DOHH2 (cell line): ENCODE results near the gene YIF1B.

Experiments used
- H3F3A ChIP-seq: fragments of 200-600 bp; sonication (generic), shearing (Covaris generic); 2 replicates; pipeline ENCODE4 v1.6.0; 2016; ENCODE audit warnings: antibody characterized with exemption, mild to moderate bottlenecking; ENCODE audit not compliant: control insufficient read depth, insufficient read depth
- H3K27ac ChIP-seq: fragments of 200-600 bp; sonication (generic); 2 replicates; pipeline ENCODE4 v1.5.1; 2014; ENCODE audit warnings: low read depth, mild to moderate bottlenecking, low read length, moderate library complexity
- H3K27me3 ChIP-seq: fragments of 200-600 bp; sonication (generic); 2 replicates; pipeline ENCODE4 v1.6.1; 2014; ENCODE audit warnings: mild to moderate bottlenecking, low read length, mixed read lengths; ENCODE audit not compliant: control insufficient read depth
- H3K36me3 ChIP-seq: fragments of 200-600 bp; sonication (generic); 2 replicates; pipeline ENCODE4 v1.6.1; 2014; ENCODE audit warnings: mild to moderate bottlenecking, low read length, moderate library complexity, mixed read lengths; ENCODE audit not compliant: control insufficient read depth
- H3K4me1 ChIP-seq: fragments of 200-600 bp; sonication (generic); 2 replicates; pipeline ENCODE4 v1.6.1; 2014; ENCODE audit warnings: mild to moderate bottlenecking, low read length, mixed read lengths; ENCODE audit not compliant: control insufficient read depth
- H3K4me2 ChIP-seq: fragments of 200-600 bp; sonication (generic); 2 replicates; pipeline ENCODE4 v1.6.0; 2014; ENCODE audit warnings: mild to moderate bottlenecking, low read length, moderate library complexity
- H3K4me3 ChIP-seq: fragments of 200-600 bp; sonication (generic); 2 replicates; pipeline ENCODE4 v1.5.1; 2014; ENCODE audit warnings: mild to moderate bottlenecking, low read length, mixed read lengths
- H3K79me2 ChIP-seq: fragments of 200-600 bp; sonication (generic); 2 replicates; pipeline ENCODE4 v1.6.1; 2014; ENCODE audit warnings: mild to moderate bottlenecking, low read length, mixed read lengths; ENCODE audit not compliant: control insufficient read depth
- H3K9me2 ChIP-seq: fragments of 200-600 bp; sonication (generic); replicated peaks from 2 replicates; pipeline ENCODE4 v1.6.1; 2014; ENCODE audit warnings: mild to moderate bottlenecking, low read length, mixed read lengths; ENCODE audit not compliant: control insufficient read depth
- H3K9me3 ChIP-seq: fragments of 200-600 bp; sonication (generic); 2 replicates; pipeline ENCODE4 v1.6.1; 2014; ENCODE audit warnings: antibody characterized with exemption, low read length, mixed read lengths; ENCODE audit not compliant: control insufficient read depth, insufficient read depth
- H4K20me1 ChIP-seq: fragments of 200-600 bp; sonication (generic); 2 replicates; pipeline ENCODE4 v1.6.0; 2014; ENCODE audit warnings: low read depth, mild to moderate bottlenecking, antibody characterized with exemption, low read length, moderate library complexity; ENCODE audit not compliant: control insufficient read depth, insufficient read depth
- CTCF ChIP-seq: fragments of 200-600 bp; sonication (generic); IDR thresholded peaks from one replicate; pipeline ENCODE4 v1.5.1; 2014; ENCODE audit warnings: antibody characterized with exemption, mild to moderate bottlenecking, low read depth, low read length; ENCODE audit not compliant: poor library complexity, severe bottlenecking
- EZH2phosphoT487 ChIP-seq: fragments of 200-600 bp; sonication (generic); IDR thresholded peaks from 2 replicates; pipeline ENCODE4 v1.6.1; 2017; ENCODE audit warnings: borderline replicate concordance, mild to moderate bottlenecking, antibody characterized with exemption, low read length, moderate library complexity, mixed read lengths

YIF1B gene

GRCh38 chr19:38361633-38362075, 45.9 kb upstream of the YIF1B start:
- Histone ChIP-seq H3F3A (no peaks in the 10 kb centered on the region), H3K9me3 (no peaks in the 10 kb centered on the region), H3K9me2 (no peaks in the 10 kb centered on the region), H3K4me1 (peaks cover 16% of the 10 kb centered on the region), H4K20me1 (no peaks in the 10 kb centered on the region), H3K79me2 (no peaks in the 10 kb centered on the region), H3K4me2 (peak overlapping the region; percentile 88), H3K4me3 (peak overlapping the region; percentile 78), H3K27me3 (peaks cover 42% of the 10 kb centered on the region), H3K36me3 (no peaks in the 10 kb centered on the region), H3K27ac (no peak overlapping the region)
- no peak for TF ChIP-seq CTCF
- no peak for TF ChIP-seq EZH2phosphoT487

GRCh38 chr19:38360839-38361631, 45.3 kb upstream of the YIF1B start:
- no peak for TF ChIP-seq CTCF
- TF ChIP-seq EZH2phosphoT487: no peak
- Histone ChIP-seq H3K36me3 (no peaks in the 10 kb centered on the region), H4K20me1 (no peaks in the 10 kb centered on the region), H3K4me1 (peaks cover 16% of the 10 kb centered on the region), H3K4me2 (peak overlapping the region; percentile 88), H3K9me2 (no peaks in the 10 kb centered on the region), H3K27ac (no peak overlapping the region), H3K79me2 (no peaks in the 10 kb centered on the region), H3K27me3 (peaks cover 48% of the 10 kb centered on the region), H3F3A (no peaks in the 10 kb centered on the region), H3K9me3 (no peaks in the 10 kb centered on the region), H3K4me3 (peak overlapping the region; percentile 78)

- no peaks in the 10 kb centered on the region for H3K9me3 ChIP-seq
- no peaks in the 10 kb centered on the region for H3F3A ChIP-seq
- H3K27ac ChIP-seq: no peak overlapping the region
- H3K4me1 ChIP-seq: peaks cover 16% of the 10 kb centered on the region
- peaks cover 49% of the 10 kb centered on the region for H3K27me3 ChIP-seq
- H3K9me2 ChIP-seq: no peaks in the 10 kb centered on the region
- no peak overlapping the region for H3K4me2 ChIP-seq
- no peaks in the 10 kb centered on the region for H3K79me2 ChIP-seq
- no peak for TF ChIP-seq EZH2phosphoT487
- TF ChIP-seq CTCF: no peak
- no peaks in the 10 kb centered on the region for H4K20me1 ChIP-seq
- no peak overlapping the region for H3K4me3 ChIP-seq
- no peaks in the 10 kb centered on the region for H3K36me3 ChIP-seq
These were observed 44.6 kb upstream of the YIF1B start for GRCh38 chr19:38360351-38360750.
